PC-9 (cell line): ENCODE data around the gene ARRB1. TPM values are rescaled to one million over a fixed set of nuclear protein-coding genes. Genes with fewer than 3 reads are reported as not detected.

Experiments used
- BruUV-seq: library from RNA; stranded (reverse); fragments of 400-500 nt; replicated peaks from 2 replicates; lab custom pipeline; 2021; lab: Mats Ljungman, UMichigan
- CTCF ChIA-PET: fragments of 300-600 bp; sonication (Branson Sonifier 250); formaldehyde crosslinking; loops from one replicate; lab custom pipeline; 2022; ENCODE audit warnings: antibody characterized with exemption; lab: Charles Lee
- POLR2A ChIA-PET: fragments of 300-600 bp; sonication (Branson Sonifier 250); formaldehyde crosslinking; loops from one replicate; lab custom pipeline; 2022; ENCODE audit warnings: antibody characterized with exemption; ENCODE audit not compliant: unreplicated experiment; lab: Charles Lee
- DNase-seq, 2 experiments: peaks; one replicate each; pipeline versions ENCODE4 v3.0.0 to v3.0.0-alpha.2; 2015 to 2022; ENCODE audit warnings: mixed read lengths in 1 of 2
- H2AFZ ChIP-seq: fragments of 200-600 bp; sonication (generic); 2 replicates; pipeline ENCODE4 v1.8.1; 2017; ENCODE audit warnings: antibody characterized with exemption
- H3F3A ChIP-seq: fragments of 200-600 bp; sonication (generic); 2 replicates; pipeline ENCODE4 v1.8.1; 2017; ENCODE audit warnings: antibody characterized with exemption, mild to moderate bottlenecking, low read depth; ENCODE audit not compliant: insufficient read depth
- H3K27ac ChIP-seq: fragments of 200-600 bp; sonication (generic); 2 replicates; pipeline ENCODE4 v1.6.1; 2016; ENCODE audit warnings: mixed run types
- H3K27me3 ChIP-seq: fragments of 200-600 bp; sonication (generic); 2 replicates; pipeline ENCODE4 v1.6.1; 2016; ENCODE audit warnings: low read depth, mixed run types; ENCODE audit not compliant: insufficient read depth
- H3K36me3 ChIP-seq: fragments of 200-600 bp; sonication (generic); 2 replicates; pipeline ENCODE4 v1.6.1; 2016; ENCODE audit warnings: low read depth, mixed run types
- H3K4me1 ChIP-seq: fragments of 200-600 bp; sonication (generic); replicated peaks from 2 replicates; pipeline ENCODE4 v1.6.1; 2016; ENCODE audit warnings: mixed run types; ENCODE audit not compliant: insufficient read depth
- H3K4me2 ChIP-seq: fragments of 200-600 bp; sonication (generic); 2 replicates; pipeline ENCODE4 v1.6.1; 2017; ENCODE audit warnings: mixed run types
- H3K4me3 ChIP-seq: fragments of 200-600 bp; sonication (generic); 2 replicates; pipeline ENCODE4 v1.6.1; 2016; ENCODE audit warnings: mixed run types
- H3K79me2 ChIP-seq: fragments of 200-600 bp; sonication (generic); 2 replicates; pipeline ENCODE4 v1.6.1; 2017; ENCODE audit warnings: low read depth, mixed run types
- H3K9me2 ChIP-seq: fragments of 200-600 bp; sonication (generic); 2 replicates; pipeline ENCODE4 v1.8.1; 2017; ENCODE audit warnings: mild to moderate bottlenecking; ENCODE audit not compliant: insufficient read depth
- H3K9me3 ChIP-seq: fragments of 200-600 bp; sonication (generic); 2 replicates; pipeline ENCODE4 v1.8.1; 2016; ENCODE audit warnings: low read depth; ENCODE audit not compliant: insufficient read depth
- H4K20me1 ChIP-seq: fragments of 200-600 bp; sonication (generic); 2 replicates; pipeline ENCODE4 v1.8.1; 2017; ENCODE audit not compliant: insufficient read depth
- EZH2 ChIP-seq: fragments of 200-600 bp; sonication (generic); IDR thresholded peaks from 2 replicates; pipeline ENCODE4 v1.8.0; 2017; ENCODE audit warnings: antibody characterized with exemption, low read depth
- intact Hi-C: fragments of 100-400 bp; cut with micrococcal nuclease; formaldehyde crosslinking; loops from one replicate; pipeline ENCODE4 v1.10.0; 2022; ENCODE audit not compliant: unreplicated experiment
- total RNA-seq: library from RNA; stranded (reverse); gene quantifications from 2 replicates; pipeline ENCODE4 v1.2.3, GENCODE V29; 2021
- TF ChIP-seq, protein P1 (sequence below): fragments of 200-600 bp; sonication (generic); conservative IDR thresholded peaks from 2 replicates; pipeline ENCODE4 v1.6.1; 2017; ENCODE audit warnings: mixed run types, antibody characterized with exemption, mild to moderate bottlenecking, moderate library complexity

The ARRB1 gene
- total RNA-seq, 1 experiment from 2014 or later: 31.8 TPM

DNA sequence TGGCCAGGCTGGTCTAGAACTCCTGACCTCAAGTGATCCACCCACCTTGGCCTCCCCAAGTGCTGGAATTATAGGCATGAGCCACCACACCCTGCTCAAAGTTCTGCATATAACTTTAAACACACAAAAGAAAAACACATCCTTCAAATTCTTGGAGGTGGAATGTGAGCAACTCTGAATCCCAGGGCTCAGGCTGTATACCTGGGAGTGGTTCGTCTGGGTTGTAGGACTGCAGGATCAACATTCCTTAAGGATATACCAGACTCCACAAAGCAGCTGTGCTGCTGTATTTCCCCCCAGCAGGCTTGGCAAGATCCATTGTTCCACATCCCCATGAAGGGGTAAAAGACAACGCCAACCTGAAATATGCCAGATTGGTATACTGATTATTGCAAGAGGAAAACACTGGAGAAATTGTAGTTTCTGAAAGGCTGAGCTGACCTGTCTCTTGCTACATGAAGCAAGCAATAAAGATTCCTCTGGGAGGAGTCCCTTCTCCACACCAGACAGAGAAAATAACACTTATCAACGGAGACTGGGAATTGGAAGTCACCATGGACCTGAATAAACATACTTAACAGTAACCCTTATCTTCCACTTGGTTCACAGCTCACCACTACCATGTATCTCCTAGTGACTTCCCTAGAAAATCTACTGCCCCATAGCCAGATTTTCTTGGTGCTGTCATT is 35.6 kb upstream of the ARRB1 start:
- no peaks in the 10 kb centered on the region for H4K20me1 ChIP-seq
- H3K4me2 ChIP-seq: peak overlapping the region; percentile 27
- CTCF ChIA-PET: interaction anchor here (0.6 to 1.0 kb wide), 3 partner anchors 14 to 446 kb away, joined by 3 to 6 read pairs (median 5); no protein-coding TSS in a partner anchor
- H3F3A ChIP-seq: peaks cover 37% of the 10 kb centered on the region
- H3K36me3 ChIP-seq: no peaks in the 10 kb centered on the region
- no peaks in the 10 kb centered on the region for H3K27me3 ChIP-seq
- no peaks in the 10 kb centered on the region for H3K9me2 ChIP-seq
- no peak overlapping the region for H2AFZ ChIP-seq
- no peak overlapping the region for H3K4me3 ChIP-seq
- TF ChIP-seq EZH2: no peak
- TF ChIP-seq, protein P1, sequence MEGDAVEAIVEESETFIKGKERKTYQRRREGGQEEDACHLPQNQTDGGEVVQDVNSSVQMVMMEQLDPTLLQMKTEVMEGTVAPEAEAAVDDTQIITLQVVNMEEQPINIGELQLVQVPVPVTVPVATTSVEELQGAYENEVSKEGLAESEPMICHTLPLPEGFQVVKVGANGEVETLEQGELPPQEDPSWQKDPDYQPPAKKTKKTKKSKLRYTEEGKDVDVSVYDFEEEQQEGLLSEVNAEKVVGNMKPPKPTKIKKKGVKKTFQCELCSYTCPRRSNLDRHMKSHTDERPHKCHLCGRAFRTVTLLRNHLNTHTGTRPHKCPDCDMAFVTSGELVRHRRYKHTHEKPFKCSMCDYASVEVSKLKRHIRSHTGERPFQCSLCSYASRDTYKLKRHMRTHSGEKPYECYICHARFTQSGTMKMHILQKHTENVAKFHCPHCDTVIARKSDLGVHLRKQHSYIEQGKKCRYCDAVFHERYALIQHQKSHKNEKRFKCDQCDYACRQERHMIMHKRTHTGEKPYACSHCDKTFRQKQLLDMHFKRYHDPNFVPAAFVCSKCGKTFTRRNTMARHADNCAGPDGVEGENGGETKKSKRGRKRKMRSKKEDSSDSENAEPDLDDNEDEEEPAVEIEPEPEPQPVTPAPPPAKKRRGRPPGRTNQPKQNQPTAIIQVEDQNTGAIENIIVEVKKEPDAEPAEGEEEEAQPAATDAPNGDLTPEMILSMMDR: no peak
- intact Hi-C loops: loop anchor here (5.0 kb wide), 2 partner anchors 55 to 415 kb away; no protein-coding TSS in a partner anchor
- POLR2A ChIA-PET: interaction anchor here (0.6 kb wide), 2 partner anchors 39 to 128 kb away, joined by 3 to 4 read pairs; no protein-coding TSS in a partner anchor
- H3K79me2 ChIP-seq: no peaks in the 10 kb centered on the region
- H3K27ac ChIP-seq: peak overlapping the region; percentile 35
- H3K9me3 ChIP-seq: no peaks in the 10 kb centered on the region
- peak; percentile 80 to 91 for DNase-seq
- H3K4me1 ChIP-seq: peaks cover 52% of the 10 kb centered on the region
- no TSS peak for BruUV-seq

DNA sequence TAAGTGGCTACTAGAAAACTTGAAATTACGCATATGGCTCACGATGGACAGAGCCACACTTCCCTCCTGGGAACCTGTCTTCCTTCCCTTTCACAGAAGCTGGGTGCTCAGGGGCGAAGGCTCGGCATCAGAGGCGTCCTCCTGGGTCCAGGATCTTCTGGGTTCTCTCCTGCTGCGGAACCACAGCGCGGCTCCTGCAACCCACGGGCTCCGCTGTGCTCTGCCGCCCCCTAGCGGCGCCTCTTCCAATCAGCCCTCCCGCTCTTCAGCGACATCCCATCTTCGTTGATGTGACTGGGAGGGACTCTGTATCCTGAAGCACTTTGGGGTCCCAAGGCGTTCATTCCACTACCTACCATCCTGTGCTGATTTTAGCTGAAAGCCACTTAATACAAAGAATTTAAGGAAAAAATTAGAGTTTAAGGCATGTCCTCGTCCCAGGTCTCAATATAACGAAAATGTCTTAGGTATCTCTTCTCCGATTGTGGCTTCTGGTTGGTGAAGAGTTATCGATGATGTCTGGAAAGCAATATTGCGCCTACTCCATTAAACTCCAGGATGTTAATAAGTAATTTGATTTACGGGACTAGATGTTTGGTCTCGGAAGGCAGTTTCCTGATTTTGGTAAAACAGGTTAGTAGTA is 33.1 kb upstream of the ARRB1 start:
- H4K20me1 ChIP-seq: no peaks in the 10 kb centered on the region
- H3K4me2 ChIP-seq: peak overlapping the region; percentile 55
- no peak overlapping the region for H3K27ac ChIP-seq
- intact Hi-C loops: loop anchor here (1.0 to 5.0 kb wide), 5 partner anchors 42 to 418 kb away; no protein-coding TSS in a partner anchor
- peak; percentile 58 to 71 for DNase-seq
- H3K4me3 ChIP-seq: no peak overlapping the region
- ChIA-PET CTCF (interaction anchor here (0.7 to 1.6 kb wide), 3 partner anchors 41 to 104 kb away, joined by 3 to 8 read pairs (median 6); no protein-coding TSS in a partner anchor), POLR2A (no interaction called here)
- TF ChIP-seq, protein P1: peak; percentile 100
- no peak for TF ChIP-seq EZH2
- H3K36me3 ChIP-seq: no peaks in the 10 kb centered on the region
- no peaks in the 10 kb centered on the region for H3K9me3 ChIP-seq
- H3K27me3 ChIP-seq: no peaks in the 10 kb centered on the region
- H2AFZ ChIP-seq: peak overlapping the region; percentile 4; the same call in 1 of the 2 replicates
- BruUV-seq: no TSS peak
- no peaks in the 10 kb centered on the region for H3K9me2 ChIP-seq
- peaks cover 70% of the 10 kb centered on the region for H3K4me1 ChIP-seq
- H3F3A ChIP-seq: peaks cover 40% of the 10 kb centered on the region
- no peaks in the 10 kb centered on the region for H3K79me2 ChIP-seq

GRCh38 chr11:75383246-75383645 is 31.8 kb upstream of the ARRB1 start:
- no peak overlapping the region for H2AFZ ChIP-seq
- no peaks in the 10 kb centered on the region for H3K36me3 ChIP-seq
- ChIA-PET POLR2A (no interaction called here), CTCF (no interaction called here)
- peak in 1 of 2 experiments; percentile 28 for DNase-seq
- H3K27me3 ChIP-seq: no peaks in the 10 kb centered on the region
- TF ChIP-seq, protein P1: no peak
- no peak for TF ChIP-seq EZH2
- intact Hi-C loops: loop anchor here (5.0 kb wide), 1 partner anchor 41 kb away; no protein-coding TSS in a partner anchor
- H3K9me3 ChIP-seq: no peaks in the 10 kb centered on the region
- H3K79me2 ChIP-seq: no peaks in the 10 kb centered on the region
- peaks cover 41% of the 10 kb centered on the region for H3F3A ChIP-seq
- no peak overlapping the region for H3K4me3 ChIP-seq
- H3K4me2 ChIP-seq: 0 out of 2 replicates have a peak overlapping the region, but pooled peaks have one; percentile 11
- H4K20me1 ChIP-seq: no peaks in the 10 kb centered on the region
- H3K9me2 ChIP-seq: no peaks in the 10 kb centered on the region
- no TSS peak for BruUV-seq
- no peak overlapping the region for H3K27ac ChIP-seq
- peaks cover 68% of the 10 kb centered on the region for H3K4me1 ChIP-seq
